Vagina (tissue), 2 donors: ENCODE data around the gene HERC2.

Source experiments
- CTCF ChIP-seq, 3 experiments: fragments of 450-650 bp in 2 of 3; fragments of 200-600 bp in 1 of 3; sonication (generic) in 1 of 3; IDR thresholded peaks; one replicate each; pipeline ENCODE4 v1.5.1; 2017 to 2019; ENCODE audit warnings: antibody characterized with exemption in 3 of 3, mild to moderate bottlenecking in 2 of 3, moderate library complexity in 2 of 3
- POLR2A ChIP-seq, 2 donors: fragments of 450-650 bp; IDR thresholded peaks; one replicate each; pipeline ENCODE4 v1.6.1; 2017; ENCODE audit warnings: antibody characterized with exemption in 2 of 2, mild to moderate bottlenecking in 2 of 2, moderate library complexity in 2 of 2

DNA sequence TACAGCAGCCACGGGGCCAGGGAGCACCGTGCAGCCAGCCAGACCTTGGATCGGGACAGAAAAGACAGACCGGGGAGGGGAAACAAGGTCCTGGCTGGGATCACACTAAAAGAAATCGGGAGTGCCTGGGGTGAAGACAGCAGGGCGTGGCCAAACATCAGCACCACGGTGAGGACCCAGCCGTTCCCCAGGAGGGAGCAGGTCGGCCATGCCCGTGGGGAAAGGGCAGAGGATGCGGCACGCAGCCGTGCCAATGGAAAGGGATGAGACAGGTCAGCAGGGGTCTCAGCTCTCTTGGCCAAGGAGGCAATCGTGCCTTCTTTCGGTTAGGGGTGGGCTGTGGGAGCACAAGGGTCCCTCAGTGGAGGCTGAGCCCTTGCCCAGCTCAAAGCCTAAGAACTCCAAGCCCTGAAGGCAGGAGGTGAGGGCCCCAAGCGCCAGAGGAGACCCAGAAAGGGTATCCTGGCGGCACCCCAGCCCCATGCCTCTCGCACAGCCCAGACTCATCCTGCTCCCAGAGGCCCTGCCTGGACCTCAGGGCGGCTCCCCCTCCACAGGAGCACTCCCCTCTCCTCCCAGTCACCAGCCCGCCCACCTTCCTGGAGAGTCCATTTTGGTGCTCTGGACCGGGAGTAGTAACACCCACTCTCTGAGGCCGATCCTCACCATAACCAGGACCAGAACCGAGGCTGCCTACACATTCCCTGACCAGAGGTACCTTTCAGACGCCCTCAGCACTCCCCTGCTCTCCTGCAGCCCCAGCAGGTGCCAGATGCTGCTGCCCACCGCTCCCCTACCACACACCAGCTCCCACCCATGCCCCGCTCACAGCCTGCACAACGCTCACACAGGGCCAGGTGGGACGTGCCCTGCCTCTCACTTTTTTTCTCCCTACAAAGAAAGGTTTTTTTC, 199.7 kb downstream of the HERC2 start:
- TF ChIP-seq POLR2A (IDR thresholded peaks at IDR 0.05) (no peak), CTCF (IDR thresholded peaks at IDR 0.05) (no peak)
